Upper lobe of left lung (tissue), 6 donors: ENCODE data around the gene MLIP. TPM values are rescaled to one million over a fixed set of nuclear protein-coding genes. Genes with fewer than 3 reads are reported as not detected.

Experiments
- ATAC-seq, 2 donors: fragments of 200-7000 bp; cut with Tn5 transposase; one replicate each; pipeline ENCODE4 v1.9.1; 2022; ENCODE audit warnings: mild to moderate bottlenecking in 2 of 2, moderate library complexity in 2 of 2; ENCODE audit not compliant: low FRiP score in 2 of 2
- DNase-seq, 2 donors: peaks; one replicate each; pipeline ENCODE4 v3.0.0-alpha.2; 2019 to 2020
- H3K27ac ChIP-seq, 4 donors: fragments of 200-600 bp; sonication (generic); one replicate each; pipeline ENCODE4 v1.5.1; 2016 to 2019
- H3K27me3 ChIP-seq, 4 donors: fragments of 200-600 bp; sonication (generic); one replicate each; pipeline ENCODE4 v1.5.1; 2017 to 2019
- H3K36me3 ChIP-seq, 4 donors: fragments of 200-600 bp; sonication (generic); one replicate each; pipeline ENCODE4 v1.5.1; 2016 to 2019
- H3K4me1 ChIP-seq, 4 donors: fragments of 200-600 bp; sonication (generic); one replicate each; pipeline ENCODE4 v1.5.1; 2018 to 2019
- H3K4me3 ChIP-seq, 4 donors: fragments of 200-600 bp; sonication (generic); one replicate each; pipeline ENCODE4 v1.5.1; 2017 to 2019; ENCODE audit warnings: mild to moderate bottlenecking in 2 of 4, moderate library complexity in 1 of 4
- H3K9me3 ChIP-seq, 4 donors: fragments of 200-600 bp; sonication (generic); one replicate each; pipeline ENCODE4 v1.5.1; 2018 to 2019
- EP300 ChIP-seq, 4 donors: sonication (generic); formaldehyde crosslinking; IDR thresholded peaks; one replicate each; pipeline ENCODE4 v1.5.1; 2017; ENCODE audit warnings: antibody characterized with exemption in 4 of 4, control low read depth in 2 of 4
- POLR2A ChIP-seq, 4 donors: fragments of 450-650 bp; IDR thresholded peaks; one replicate each; pipeline ENCODE4 v1.5.1; 2016 to 2017; ENCODE audit warnings: antibody characterized with exemption in 4 of 4, mild to moderate bottlenecking in 2 of 4
- POLR2AphosphoS5 ChIP-seq, 2 donors: sonication (generic); formaldehyde crosslinking; IDR thresholded peaks; one replicate each; pipeline ENCODE4 v1.5.1; 2017; ENCODE audit warnings: antibody characterized with exemption in 2 of 2
- WGBS, 2 donors: methylation state at CpG; one replicate each; pipeline ENCODE4 v1.1.5; 2017 to 2018; 5-methylcytosine and 5-hydroxymethylcytosine counted together
- total RNA-seq, 6 donors: library from RNA; depleted of rRNA in 4 of 6; stranded (reverse); fragments of >200 nt in 4 of 6; gene quantifications; one replicate each; pipeline versions ENCODE4 v1.1.0 to v1.2.1, GENCODE V29; 2016 to 2021
- TF ChIP-seq, protein P1 (sequence below), 6 experiments: fragments of 450-650 bp in 4 of 6; fragments of 200-600 bp in 2 of 6; sonication (generic) in 2 of 6; IDR thresholded peaks; one replicate each; pipeline ENCODE4 v1.5.1; 2016 to 2019; ENCODE audit warnings: antibody characterized with exemption in 6 of 6
- donor health status: DM: no; HTN: no; CAD: no; lungs with moderate emphysema.
- donor health status: DM: no; HTN: yes; CAD: no; lungs with severe emphysema.

Gene MLIP
- total RNA-seq, 6 donors from 2014 or later, result 0.47 to 1.3 (median 0.77) TPM; not detected in 2

DNA sequence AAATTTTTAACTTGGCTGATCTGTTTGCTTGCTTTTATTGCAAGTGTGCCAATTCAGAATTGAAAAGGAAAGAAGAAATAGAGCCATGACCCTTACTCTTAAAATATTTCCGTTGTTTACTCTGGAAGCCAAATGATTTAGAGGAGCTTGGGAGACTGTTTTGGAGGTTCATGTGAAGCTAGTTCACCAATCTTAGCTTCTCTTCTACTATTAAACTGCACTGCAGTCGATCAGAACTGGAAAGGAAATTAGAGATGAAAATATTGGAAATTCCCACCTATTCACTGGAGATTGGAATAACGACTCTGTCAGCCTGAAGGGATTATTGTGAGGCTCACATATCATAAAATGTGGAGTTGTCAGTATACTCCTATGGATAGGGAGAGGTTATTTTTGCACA is 81.8 kb downstream of the MLIP start:
- Histone ChIP-seq H3K4me3 (no peak overlapping the region), H3K27ac (no peak overlapping the region), H3K27me3 (no peaks in the 10 kb centered on the region), H3K4me1 (peaks cover 0 to 3% (median 0%) of the 10 kb centered on the region in 4 donors), H3K9me3 (no peaks in the 10 kb centered on the region), H3K36me3 (no peaks in the 10 kb centered on the region)
- ATAC-seq (no peak), DNase-seq (no peak)
- 54 to 76% methylated on average over 3 of the region's 3 CpGs for WGBS, 2 donors
- no peak for TF ChIP-seq EP300 (IDR thresholded peaks at IDR 0.05)

DNA sequence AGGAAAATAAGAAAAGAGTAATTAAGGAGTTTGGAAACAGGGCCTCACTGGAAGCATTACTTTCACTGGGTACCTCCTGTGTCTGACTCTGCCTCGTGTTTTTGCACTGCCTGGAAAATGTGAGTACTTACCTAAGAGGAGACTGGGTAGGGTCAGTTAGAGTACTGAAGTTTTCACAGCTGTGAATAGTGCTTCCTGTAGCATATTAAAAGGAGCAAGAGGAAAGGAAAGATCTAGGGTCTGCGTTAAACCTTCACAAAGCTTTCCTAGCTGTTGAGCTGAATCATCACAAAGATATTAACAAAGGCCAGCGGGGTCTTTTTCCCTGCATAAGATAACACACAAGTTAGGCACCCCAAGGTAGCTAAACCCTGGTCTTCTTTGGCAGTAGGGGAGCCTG is 82.3 kb downstream of the MLIP start:
- TF ChIP-seq POLR2A (IDR thresholded peaks at IDR 0.05) (no peak), EP300 (IDR thresholded peaks at IDR 0.05) (no peak), POLR2AphosphoS5 (IDR thresholded peaks at IDR 0.05) (no peak)
- TF ChIP-seq, protein P1, sequence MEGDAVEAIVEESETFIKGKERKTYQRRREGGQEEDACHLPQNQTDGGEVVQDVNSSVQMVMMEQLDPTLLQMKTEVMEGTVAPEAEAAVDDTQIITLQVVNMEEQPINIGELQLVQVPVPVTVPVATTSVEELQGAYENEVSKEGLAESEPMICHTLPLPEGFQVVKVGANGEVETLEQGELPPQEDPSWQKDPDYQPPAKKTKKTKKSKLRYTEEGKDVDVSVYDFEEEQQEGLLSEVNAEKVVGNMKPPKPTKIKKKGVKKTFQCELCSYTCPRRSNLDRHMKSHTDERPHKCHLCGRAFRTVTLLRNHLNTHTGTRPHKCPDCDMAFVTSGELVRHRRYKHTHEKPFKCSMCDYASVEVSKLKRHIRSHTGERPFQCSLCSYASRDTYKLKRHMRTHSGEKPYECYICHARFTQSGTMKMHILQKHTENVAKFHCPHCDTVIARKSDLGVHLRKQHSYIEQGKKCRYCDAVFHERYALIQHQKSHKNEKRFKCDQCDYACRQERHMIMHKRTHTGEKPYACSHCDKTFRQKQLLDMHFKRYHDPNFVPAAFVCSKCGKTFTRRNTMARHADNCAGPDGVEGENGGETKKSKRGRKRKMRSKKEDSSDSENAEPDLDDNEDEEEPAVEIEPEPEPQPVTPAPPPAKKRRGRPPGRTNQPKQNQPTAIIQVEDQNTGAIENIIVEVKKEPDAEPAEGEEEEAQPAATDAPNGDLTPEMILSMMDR (IDR thresholded peaks at IDR 0.05), result no peak
- peaks cover 0 to 3% (median 0%) of the 10 kb centered on the region in 4 donors for H3K4me1 ChIP-seq
- H3K36me3 ChIP-seq, result no peaks in the 10 kb centered on the region
- no peak for ATAC-seq
- WGBS, 2 donors, result 65 to 66% methylated on average over 3 of the region's 3 CpGs
- H3K4me3 ChIP-seq, result no peak overlapping the region
- DNase-seq, result no peak
- no peaks in the 10 kb centered on the region for H3K9me3 ChIP-seq
- H3K27ac ChIP-seq, result no peak overlapping the region
- H3K27me3 ChIP-seq, result no peaks in the 10 kb centered on the region

DNA sequence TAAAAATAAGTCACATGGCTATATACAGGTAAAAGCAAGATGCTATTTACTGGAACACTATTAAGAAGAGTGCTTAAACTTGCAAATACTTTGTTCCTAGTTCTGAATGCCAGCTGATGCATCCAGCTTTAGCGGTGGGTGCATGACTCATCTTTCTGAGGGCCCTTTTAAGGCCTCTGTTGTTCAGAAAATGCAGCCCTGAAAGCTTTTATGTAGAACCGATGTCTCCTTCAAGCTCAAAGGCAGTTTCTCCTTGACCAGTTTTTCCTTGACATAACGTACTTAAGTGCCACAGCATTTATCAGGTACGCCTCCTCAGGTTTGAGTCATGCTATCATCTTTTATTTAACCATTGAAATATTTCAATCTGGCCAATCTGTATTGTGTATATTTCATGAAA is 82.8 kb downstream of the MLIP start:
- no peaks in the 10 kb centered on the region for H3K9me3 ChIP-seq
- 43 to 64% methylated on average over 4 of the region's 4 CpGs for WGBS, 2 donors
- H3K4me1 ChIP-seq, result peaks cover 0 to 3% (median 0%) of the 10 kb centered on the region in 4 donors
- ATAC-seq (no peak), DNase-seq (no peak)
- H3K27me3 ChIP-seq, result no peaks in the 10 kb centered on the region
- H3K27ac ChIP-seq, result no peak overlapping the region
- no peaks in the 10 kb centered on the region for H3K36me3 ChIP-seq
- H3K4me3 ChIP-seq, result no peak overlapping the region
- TF ChIP-seq EP300 (IDR thresholded peaks at IDR 0.05) (no peak), POLR2AphosphoS5 (IDR thresholded peaks at IDR 0.05) (no peak), POLR2A (IDR thresholded peaks at IDR 0.05) (no peak)
- TF ChIP-seq, protein P1 (IDR thresholded peaks at IDR 0.05), result no peak

DNA sequence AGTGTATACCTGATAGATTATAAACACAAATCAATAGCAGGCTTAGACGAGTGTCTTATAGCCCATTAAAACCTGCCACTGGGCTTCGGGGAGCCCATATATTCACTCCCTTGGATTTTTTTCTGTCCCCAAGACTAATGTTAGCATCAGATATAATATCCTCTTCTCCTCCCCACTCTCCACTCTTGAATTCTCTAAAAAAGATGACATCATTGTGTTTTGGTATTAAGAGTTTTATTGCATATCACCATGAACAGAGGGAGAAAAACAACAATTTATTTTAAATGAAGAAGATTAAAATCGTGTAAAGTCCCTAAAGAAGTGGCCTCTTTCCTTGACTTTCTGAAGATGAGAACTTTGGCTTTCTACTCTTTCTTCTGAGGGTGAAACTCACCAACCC is 84.4 kb downstream of the MLIP start:
- H3K9me3 ChIP-seq, result no peaks in the 10 kb centered on the region
- TF ChIP-seq POLR2AphosphoS5 (IDR thresholded peaks at IDR 0.05) (no peak), POLR2A (IDR thresholded peaks at IDR 0.05) (no peak), EP300 (IDR thresholded peaks at IDR 0.05) (no peak)
- TF ChIP-seq, protein P1 (IDR thresholded peaks at IDR 0.05), result no peak
- ATAC-seq (no peak), DNase-seq (no peak)
- H3K27me3 ChIP-seq, result no peaks in the 10 kb centered on the region
- no peaks in the 10 kb centered on the region for H3K36me3 ChIP-seq
- 81 to 86% methylated on average over 3 of the region's 3 CpGs for WGBS, 2 donors
- peaks cover 0 to 3% (median 0%) of the 10 kb centered on the region in 4 donors for H3K4me1 ChIP-seq
- no peak overlapping the region for H3K4me3 ChIP-seq
- no peak overlapping the region for H3K27ac ChIP-seq

DNA sequence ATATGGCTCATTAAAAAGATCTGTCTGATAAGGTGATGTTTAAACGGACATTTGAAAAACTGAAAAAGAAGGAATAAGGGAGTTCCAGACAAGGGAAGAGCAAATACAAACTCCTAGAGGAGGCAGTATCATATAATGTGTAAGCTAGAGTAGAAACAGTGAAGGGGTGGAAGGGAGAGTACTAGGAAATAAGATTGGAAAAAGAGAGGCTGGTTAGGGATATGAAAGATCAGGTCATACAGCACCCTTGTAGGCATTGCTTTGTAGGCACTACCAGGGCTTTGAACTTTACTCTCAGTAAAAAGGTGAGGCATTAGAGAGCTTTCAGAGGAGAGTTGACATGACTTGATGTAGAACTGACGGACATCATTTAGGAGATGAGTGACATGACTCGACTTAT is 85.7 kb downstream of the MLIP start:
- DNase-seq (no peak), ATAC-seq (no peak)
- H3K4me3 ChIP-seq, result no peak overlapping the region
- H3K9me3 ChIP-seq, result no peaks in the 10 kb centered on the region
- TF ChIP-seq, protein P1 (IDR thresholded peaks at IDR 0.05), result no peak
- no peak for TF ChIP-seq EP300 (IDR thresholded peaks at IDR 0.05)
- 89 to 90% methylated on average over 3 of the region's 3 CpGs for WGBS, 2 donors
- peaks cover 0 to 3% (median 0%) of the 10 kb centered on the region in 4 donors for H3K4me1 ChIP-seq
- no peaks in the 10 kb centered on the region for H3K27me3 ChIP-seq
- no peak overlapping the region for H3K27ac ChIP-seq
- H3K36me3 ChIP-seq, result no peaks in the 10 kb centered on the region
